ENCODE results near the gene HIPK3. TPM values are rescaled to one million over a fixed set of nuclear protein-coding genes. Genes with fewer than 3 reads are reported as not detected.
"Not testable (repeated sequence)": the region's sequence is repeated elsewhere in the genome, so short reads cannot be mapped to it uniquely, and the experiment has no call there.

Gene HIPK3
- polyA plus RNA-seq, 4 donors: 9.5 to 40.7 (median 20.0) TPM

DNA sequence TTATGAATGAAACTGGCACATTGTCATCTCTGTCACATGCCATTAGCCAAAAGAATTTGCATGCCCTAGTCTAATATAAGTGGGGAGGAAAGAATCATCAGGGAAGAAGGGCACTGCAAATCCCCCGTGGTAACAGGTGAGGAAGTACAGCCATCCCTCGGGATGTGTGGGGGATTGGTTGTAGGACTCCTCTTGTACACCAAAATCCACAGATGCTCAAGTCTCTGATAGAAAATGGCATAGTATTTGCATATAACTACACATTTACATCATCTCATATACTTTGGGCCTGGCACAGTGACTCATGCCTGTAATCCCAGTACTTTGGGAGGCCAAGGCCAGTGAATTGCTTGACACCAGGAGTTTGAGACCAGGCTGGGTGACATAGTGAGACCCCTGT, 109.7 kb downstream of the HIPK3 start:
- Histone ChIP-seq H3K4me1 (ENCODE audit: control insufficient read depth in 3 of 3, insufficient read depth in 2 of 3, low read depth in 1 of 3, low read length in 2 of 3) (no peaks in the 10 kb centered on the region), H3K36me3 (ENCODE audit: control insufficient read depth in 3 of 3, insufficient read depth in 2 of 3, low read depth in 1 of 3, low read length in 3 of 3) (no peaks in the 10 kb centered on the region), H3K9me3 (ENCODE audit: control insufficient read depth in 2 of 2, insufficient read depth in 1 of 2, low read depth in 1 of 2, low read length in 1 of 2) (no peaks in the 10 kb centered on the region), H3K27ac (ENCODE audit: low read depth in 1 of 3, low read length in 2 of 3) (no peak overlapping the region), H3K27me3 (ENCODE audit: control insufficient read depth in 3 of 3, insufficient read depth in 3 of 3, low read length in 3 of 3) (no peaks in the 10 kb centered on the region), H3K4me3 (ENCODE audit: low read depth in 1 of 3, low read length in 3 of 3) (no peak overlapping the region)
- DNase-seq: no peak
- 86 to 97% (median 88%) methylated on average over 2 of the region's 2 CpGs for WGBS, 3 donors
- no peak for FAIRE-seq

DNA sequence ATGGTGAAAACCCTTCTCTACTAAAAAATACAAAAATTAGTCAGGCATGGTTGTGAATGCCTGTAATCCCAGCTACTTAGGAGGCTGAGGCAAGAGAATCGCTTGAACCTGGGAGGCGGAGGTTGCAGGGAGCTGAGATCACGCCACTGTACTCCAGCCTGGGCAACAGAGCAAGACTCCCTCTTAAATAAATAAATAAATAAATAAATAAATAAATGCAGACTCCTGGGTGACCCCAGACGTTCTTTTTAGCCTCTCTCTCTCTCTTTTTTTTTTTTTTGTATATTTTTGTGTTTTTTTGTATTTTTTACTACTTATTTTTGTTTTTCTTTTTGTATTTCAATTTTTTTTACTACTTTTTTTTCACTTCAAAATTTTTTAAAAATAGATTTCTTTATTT, 111.3 kb downstream of the HIPK3 start:
- not testable (repeated sequence) for H3K27me3 ChIP-seq (ENCODE audit: control insufficient read depth in 3 of 3, insufficient read depth in 3 of 3, low read length in 3 of 3); H3K27ac ChIP-seq (ENCODE audit: low read depth in 1 of 3, low read length in 2 of 3); H3K36me3 ChIP-seq (ENCODE audit: control insufficient read depth in 3 of 3, insufficient read depth in 2 of 3, low read depth in 1 of 3, low read length in 3 of 3); H3K4me3 ChIP-seq (ENCODE audit: low read depth in 1 of 3, low read length in 3 of 3); H3K9me3 ChIP-seq (ENCODE audit: control insufficient read depth in 2 of 2, insufficient read depth in 1 of 2, low read depth in 1 of 2, low read length in 1 of 2); FAIRE-seq; DNase-seq; H3K4me1 ChIP-seq (ENCODE audit: control insufficient read depth in 3 of 3, insufficient read depth in 2 of 3, low read depth in 1 of 3, low read length in 2 of 3)
- 86 to 93% (median 91%) methylated on average over 4 of the region's 4 CpGs for WGBS, 3 donors

DNA sequence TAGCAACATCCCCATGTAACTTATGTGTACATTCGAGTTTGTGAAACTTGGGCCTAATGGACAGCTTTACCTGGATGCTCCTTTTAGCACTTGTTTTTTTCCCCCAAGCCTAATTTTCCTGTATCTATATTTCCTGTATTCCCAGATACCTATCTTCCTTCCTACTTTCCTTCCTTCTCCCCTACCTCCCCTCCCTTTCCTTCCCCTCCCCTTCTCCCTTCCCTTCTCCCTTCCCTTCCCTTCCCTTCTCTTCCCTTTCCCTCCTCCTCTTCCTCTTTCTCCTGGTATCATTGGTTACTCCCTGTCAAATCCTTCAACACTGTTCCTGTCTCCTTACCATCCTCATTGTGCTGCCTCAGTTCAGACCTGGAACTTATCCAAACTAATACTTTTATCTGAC, 111.8 kb downstream of the HIPK3 start:
- no peak for DNase-seq
- Histone ChIP-seq H3K36me3 (ENCODE audit: control insufficient read depth in 3 of 3, insufficient read depth in 2 of 3, low read depth in 1 of 3, low read length in 3 of 3) (no peaks in the 10 kb centered on the region), H3K27ac (ENCODE audit: low read depth in 1 of 3, low read length in 2 of 3) (no peak overlapping the region), H3K9me3 (ENCODE audit: control insufficient read depth in 2 of 2, insufficient read depth in 1 of 2, low read depth in 1 of 2, low read length in 1 of 2) (no peaks in the 10 kb centered on the region), H3K27me3 (ENCODE audit: control insufficient read depth in 3 of 3, insufficient read depth in 3 of 3, low read length in 3 of 3) (peaks cover 0 to 2% (median 0%) of the 10 kb centered on the region in 3 donors), H3K4me1 (ENCODE audit: control insufficient read depth in 3 of 3, insufficient read depth in 2 of 3, low read depth in 1 of 3, low read length in 2 of 3) (peaks cover 0 to 2% (median 0%) of the 10 kb centered on the region in 3 donors), H3K4me3 (ENCODE audit: low read depth in 1 of 3, low read length in 3 of 3) (no peak overlapping the region)
- FAIRE-seq: no peak
- WGBS, 3 donors: 93 to 97% (median 94%) methylated on average over 1 of the region's 1 CpG

DNA sequence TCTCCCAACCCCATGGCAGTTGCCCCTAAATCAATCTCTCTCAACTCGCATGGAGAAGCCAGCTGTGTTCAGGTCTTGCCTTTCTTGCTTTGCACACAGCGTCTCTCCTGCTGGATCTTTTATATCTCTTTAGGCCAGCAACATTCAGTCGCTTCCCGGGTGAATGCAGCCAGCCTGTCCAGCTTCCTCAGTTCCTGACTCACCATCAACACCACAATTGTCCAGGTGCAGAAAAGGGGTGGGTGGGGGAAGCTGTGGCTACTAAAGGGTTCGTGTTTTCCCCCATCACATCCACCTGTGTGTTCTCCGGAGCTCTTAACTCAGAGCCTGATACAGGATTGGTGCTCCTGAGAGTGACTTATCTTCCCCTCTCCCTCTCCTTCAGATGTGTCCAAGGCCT, 116.5 kb downstream of the HIPK3 start:
- Histone ChIP-seq H3K36me3 (ENCODE audit: control insufficient read depth in 3 of 3, insufficient read depth in 2 of 3, low read depth in 1 of 3, low read length in 3 of 3) (no peaks in the 10 kb centered on the region), H3K4me1 (ENCODE audit: control insufficient read depth in 3 of 3, insufficient read depth in 2 of 3, low read depth in 1 of 3, low read length in 2 of 3) (peaks cover 0 to 8% (median 4%) of the 10 kb centered on the region in 3 donors), H3K4me3 (ENCODE audit: low read depth in 1 of 3, low read length in 3 of 3) (no peak overlapping the region), H3K27me3 (ENCODE audit: control insufficient read depth in 3 of 3, insufficient read depth in 3 of 3, low read length in 3 of 3) (peaks cover 11 to 22% (median 22%) of the 10 kb centered on the region in 3 donors), H3K27ac (ENCODE audit: low read depth in 1 of 3, low read length in 2 of 3) (no peak overlapping the region), H3K9me3 (ENCODE audit: control insufficient read depth in 2 of 2, insufficient read depth in 1 of 2, low read depth in 1 of 2, low read length in 1 of 2) (peaks cover 0 to 2% of the 10 kb centered on the region in 2 donors)
- DNase-seq: no peak
- no peak for FAIRE-seq
- WGBS, 3 donors: 76 to 83% (median 82%) methylated on average over 6 of the region's 6 CpGs

DNA sequence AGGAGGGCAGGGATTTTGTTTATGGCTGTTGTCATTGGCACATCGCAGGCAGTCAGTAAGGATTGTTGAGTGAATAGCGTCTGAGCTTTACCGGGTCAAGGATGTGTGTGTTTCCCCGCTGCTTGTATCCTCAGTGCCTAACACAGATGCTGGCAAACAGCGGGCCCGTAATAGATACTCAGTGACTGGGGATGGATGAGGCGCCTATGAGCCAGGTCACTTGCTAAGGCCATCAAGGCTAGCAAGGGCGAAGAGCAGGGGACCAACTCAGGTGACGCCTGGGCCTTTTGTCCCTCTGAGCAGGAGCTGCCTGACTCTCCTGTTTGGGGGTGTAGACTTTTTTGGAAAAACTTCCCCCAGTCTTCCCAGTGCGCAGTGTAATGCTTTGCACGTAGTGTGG, 118.1 kb downstream of the HIPK3 start:
- peaks cover 0 to 8% (median 4%) of the 10 kb centered on the region in 3 donors for H3K4me1 ChIP-seq (ENCODE audit: control insufficient read depth in 3 of 3, insufficient read depth in 2 of 3, low read depth in 1 of 3, low read length in 2 of 3)
- H3K36me3 ChIP-seq (ENCODE audit: control insufficient read depth in 3 of 3, insufficient read depth in 2 of 3, low read depth in 1 of 3, low read length in 3 of 3): no peaks in the 10 kb centered on the region
- peaks cover 0 to 2% of the 10 kb centered on the region in 2 donors for H3K9me3 ChIP-seq (ENCODE audit: control insufficient read depth in 2 of 2, insufficient read depth in 1 of 2, low read depth in 1 of 2, low read length in 1 of 2)
- H3K27ac ChIP-seq (ENCODE audit: low read depth in 1 of 3, low read length in 2 of 3): no peak overlapping the region
- peaks cover 11 to 27% (median 23%) of the 10 kb centered on the region in 3 donors for H3K27me3 ChIP-seq (ENCODE audit: control insufficient read depth in 3 of 3, insufficient read depth in 3 of 3, low read length in 3 of 3)
- FAIRE-seq (no peak), DNase-seq (no peak)
- H3K4me3 ChIP-seq (ENCODE audit: low read depth in 1 of 3, low read length in 3 of 3): peak overlapping the region in 1 of 3 donors; percentile 35
- WGBS, 3 donors: 80 to 86% (median 84%) methylated on average over 11 of the region's 11 CpGs

DNA sequence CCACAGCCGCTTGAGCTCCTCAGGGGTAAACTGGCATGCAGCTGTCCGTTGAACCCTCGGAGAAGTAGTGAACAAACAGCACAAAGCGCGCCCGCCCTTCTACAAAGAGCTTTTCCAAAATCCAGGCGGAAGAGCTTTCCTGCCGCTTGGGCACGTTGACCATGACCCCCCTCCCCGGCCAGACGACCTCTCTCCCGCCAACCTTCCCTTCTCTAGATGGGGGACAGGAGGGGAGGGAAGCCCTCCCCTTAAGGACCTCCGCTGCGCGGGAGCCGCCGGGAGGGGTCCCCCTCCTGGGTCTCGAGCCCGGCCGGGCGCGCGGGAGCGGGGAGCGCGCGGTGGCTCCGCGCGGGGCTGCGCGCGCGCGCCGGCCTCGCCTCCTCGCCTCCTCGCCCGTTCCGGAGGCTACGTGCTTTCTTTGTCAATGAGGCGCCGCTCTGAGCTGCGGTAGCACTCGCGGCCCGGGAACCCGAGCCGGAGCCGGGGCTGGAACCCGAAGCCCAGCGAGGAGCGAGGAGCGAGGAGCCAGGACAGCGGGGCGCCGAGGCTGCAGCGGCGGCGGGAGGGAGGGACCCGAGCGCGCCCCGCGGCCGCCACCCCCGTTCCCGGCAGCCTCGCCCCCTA, 118.6 kb downstream of the HIPK3 start, which contains the start of gene KIAA1549L:
TSS of gene KIAA1549L (plus strand) at position 421 of the 624 bp plus-strand sequence.
- Histone ChIP-seq H3K27ac (ENCODE audit: low read depth in 1 of 3, low read length in 2 of 3) (no peak within 1 kb of the TSS), H3K9me3 (ENCODE audit: control insufficient read depth in 2 of 2, insufficient read depth in 1 of 2, low read depth in 1 of 2, low read length in 1 of 2) (peaks cover 0 to 2% of the 10 kb centered on the region in 2 donors), H3K4me1 (ENCODE audit: control insufficient read depth in 3 of 3, insufficient read depth in 2 of 3, low read depth in 1 of 3, low read length in 2 of 3) (peaks cover 0 to 8% (median 4%) of the 10 kb centered on the region in 3 donors), H3K27me3 (ENCODE audit: control insufficient read depth in 3 of 3, insufficient read depth in 3 of 3, low read length in 3 of 3) (peaks cover 11 to 27% (median 23%) of the 10 kb centered on the region in 3 donors), H3K4me3 (ENCODE audit: low read depth in 1 of 3, low read length in 3 of 3) (peak within 1 kb of the TSS in 2 of 3 donors; percentile 35 to 59), H3K36me3 (ENCODE audit: control insufficient read depth in 3 of 3, insufficient read depth in 2 of 3, low read depth in 1 of 3, low read length in 3 of 3) (no peaks in the 10 kb centered on the region)
- 1 to 4% (median 3%) methylated on average over 25 to 70 of the region's 70 CpGs for WGBS, 3 donors
- peak in 1 of 2 donors; percentile 49 for DNase-seq
- FAIRE-seq: no peak

DNA sequence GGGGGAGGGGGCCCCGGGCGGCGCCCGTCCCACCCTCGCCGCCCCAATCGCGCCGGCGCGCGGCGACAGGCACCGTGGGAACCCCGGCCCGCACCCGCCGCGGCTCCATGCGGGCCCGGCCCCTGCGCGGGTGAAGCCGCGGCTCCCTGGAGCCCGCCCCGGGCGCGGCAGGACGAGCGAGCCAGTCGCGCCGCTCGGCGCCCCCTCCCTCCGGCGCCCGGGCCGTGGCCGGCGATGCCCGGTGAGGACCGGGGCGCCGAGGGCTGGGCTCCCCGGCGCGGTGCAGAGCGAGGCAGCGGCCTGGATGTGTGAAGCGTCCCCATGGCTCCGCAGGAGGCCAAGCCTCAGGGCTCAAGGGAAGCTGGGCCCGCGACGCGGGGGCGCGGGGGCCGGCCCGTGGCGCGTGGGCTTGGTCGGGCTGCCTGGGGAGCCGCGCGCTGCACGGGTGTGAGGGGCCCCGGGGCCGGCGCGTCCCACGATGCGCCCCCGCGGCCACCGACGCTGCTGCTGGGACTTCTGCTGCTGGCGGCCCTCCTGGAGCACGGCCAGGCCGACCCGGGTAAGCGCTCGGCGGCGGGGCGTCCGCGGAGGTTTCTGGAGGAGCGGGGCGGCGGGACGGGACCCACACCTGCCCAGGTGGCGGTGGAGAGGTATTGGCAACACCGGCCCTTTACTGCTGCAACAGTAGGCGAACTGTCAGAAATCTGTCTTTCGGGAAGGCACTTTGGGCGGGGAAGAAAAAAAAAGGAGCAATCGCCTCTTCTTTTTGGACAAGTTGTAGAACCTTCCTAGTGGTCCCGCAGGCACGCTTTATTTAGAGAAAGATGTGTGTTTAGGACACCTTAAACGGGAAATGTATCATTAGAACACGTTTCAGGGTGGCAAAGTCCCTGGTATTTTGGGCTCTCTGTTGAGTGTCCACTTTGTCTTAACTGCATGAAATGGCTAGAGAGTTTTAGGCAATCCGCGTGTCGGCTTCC, 119.4 kb downstream of the HIPK3 start:
- Histone ChIP-seq H3K4me1 (ENCODE audit: control insufficient read depth in 3 of 3, insufficient read depth in 2 of 3, low read depth in 1 of 3, low read length in 2 of 3) (peaks cover 0 to 8% (median 4%) of the 10 kb centered on the region in 3 donors), H3K9me3 (ENCODE audit: control insufficient read depth in 2 of 2, insufficient read depth in 1 of 2, low read depth in 1 of 2, low read length in 1 of 2) (peaks cover 0 to 2% of the 10 kb centered on the region in 2 donors), H3K27ac (ENCODE audit: low read depth in 1 of 3, low read length in 2 of 3) (no peak overlapping the region), H3K27me3 (ENCODE audit: control insufficient read depth in 3 of 3, insufficient read depth in 3 of 3, low read length in 3 of 3) (peaks cover 11 to 27% (median 23%) of the 10 kb centered on the region in 3 donors), H3K4me3 (ENCODE audit: low read depth in 1 of 3, low read length in 3 of 3) (peak overlapping the region in 1 of 3 donors; percentile 59), H3K36me3 (ENCODE audit: control insufficient read depth in 3 of 3, insufficient read depth in 2 of 3, low read depth in 1 of 3, low read length in 3 of 3) (no peaks in the 10 kb centered on the region)
- 3 to 7% (median 5%) methylated on average over 51 to 106 of the region's 106 CpGs for WGBS, 3 donors
- peak in 1 of 2 donors; percentile 53 for DNase-seq
- FAIRE-seq: no peak
